ENCODE data around the gene EFCAB6.

EFCAB6 gene

GRCh38 chr22:43564859-43565258 lies 247.2 kb downstream of the EFCAB6 start:
- Histone ChIP-seq H3K9me3 (ENCODE audit: insufficient read depth, low read length, severe bottlenecking) (no peaks in the 10 kb centered on the region), H3K36me3 (ENCODE audit: insufficient read depth, low read length) (no peaks in the 10 kb centered on the region), H3K27ac (ENCODE audit: low read length) (no peak overlapping the region), H3K4me1 (ENCODE audit: insufficient read depth, low read length) (no peaks in the 10 kb centered on the region), H3K79me2 (ENCODE audit: insufficient read depth, low read length) (no peaks in the 10 kb centered on the region), H2AFZ (ENCODE audit: low read depth, low read length) (no peak overlapping the region), H3K4me2 (ENCODE audit: insufficient read depth, low read length) (no peak overlapping the region), H3K9ac (ENCODE audit: low read depth, low read length) (no peak overlapping the region), H4K20me1 (ENCODE audit: insufficient read depth, low read length) (no peaks in the 10 kb centered on the region), H3K27me3 (ENCODE audit: insufficient read depth, low read length, poor library complexity) (peaks cover 6% of the 10 kb centered on the region), H3K4me3 (ENCODE audit: low read depth in 1 of 2, low read length in 2 of 2) (no peak overlapping the region)
- ATAC-seq (ENCODE audit: insufficient read depth, low read depth) (no peak), DNase-seq (no peak)
- TF ChIP-seq CTCF (IDR thresholded peaks at IDR 0.05; ENCODE audit: borderline replicate concordance, extremely low read depth, low read length, poor library complexity, severe bottlenecking) (no peak), EZH2 (IDR thresholded peaks at IDR 0.05; ENCODE audit: borderline replicate concordance, low read depth, low read length, severe bottlenecking) (no peak)

GRCh38 chr22:43563571-43563970 lies 248.5 kb downstream of the EFCAB6 start:
- no peak overlapping the region for H3K9ac ChIP-seq (ENCODE audit: low read depth, low read length)
- TF ChIP-seq EZH2 (IDR thresholded peaks at IDR 0.05; ENCODE audit: borderline replicate concordance, low read depth, low read length, severe bottlenecking) (no peak), CTCF (IDR thresholded peaks at IDR 0.05; ENCODE audit: borderline replicate concordance, extremely low read depth, low read length, poor library complexity, severe bottlenecking) (no peak)
- no peaks in the 10 kb centered on the region for H3K9me3 ChIP-seq (ENCODE audit: insufficient read depth, low read length, severe bottlenecking)
- H3K4me2 ChIP-seq (ENCODE audit: insufficient read depth, low read length) = no peak overlapping the region
- peaks cover 4% of the 10 kb centered on the region for H3K27me3 ChIP-seq (ENCODE audit: insufficient read depth, low read length, poor library complexity)
- H2AFZ ChIP-seq (ENCODE audit: low read depth, low read length) = no peak overlapping the region
- H3K27ac ChIP-seq (ENCODE audit: low read length) = no peak overlapping the region
- no peaks in the 10 kb centered on the region for H3K79me2 ChIP-seq (ENCODE audit: insufficient read depth, low read length)
- no peak for ATAC-seq (ENCODE audit: insufficient read depth, low read depth)
- no peaks in the 10 kb centered on the region for H3K36me3 ChIP-seq (ENCODE audit: insufficient read depth, low read length)
- DNase-seq = no peak
- H3K4me1 ChIP-seq (ENCODE audit: insufficient read depth, low read length) = no peaks in the 10 kb centered on the region
- no peaks in the 10 kb centered on the region for H4K20me1 ChIP-seq (ENCODE audit: insufficient read depth, low read length)
- H3K4me3 ChIP-seq (ENCODE audit: low read depth in 1 of 2, low read length in 2 of 2) = no peak overlapping the region

GRCh38 chr22:43562843-43563242 lies 249.3 kb downstream of the EFCAB6 start:
- ATAC-seq (ENCODE audit: insufficient read depth, low read depth) (no peak), DNase-seq (no peak)
- Histone ChIP-seq H3K36me3 (ENCODE audit: insufficient read depth, low read length) (no peaks in the 10 kb centered on the region), H4K20me1 (ENCODE audit: insufficient read depth, low read length) (no peaks in the 10 kb centered on the region), H3K4me1 (ENCODE audit: insufficient read depth, low read length) (no peaks in the 10 kb centered on the region), H3K4me2 (ENCODE audit: insufficient read depth, low read length) (no peak overlapping the region), H3K9me3 (ENCODE audit: insufficient read depth, low read length, severe bottlenecking) (no peaks in the 10 kb centered on the region), H3K79me2 (ENCODE audit: insufficient read depth, low read length) (no peaks in the 10 kb centered on the region), H3K4me3 (ENCODE audit: low read depth in 1 of 2, low read length in 2 of 2) (no peak overlapping the region), H3K27me3 (ENCODE audit: insufficient read depth, low read length, poor library complexity) (peaks cover 4% of the 10 kb centered on the region), H2AFZ (ENCODE audit: low read depth, low read length) (no peak overlapping the region), H3K9ac (ENCODE audit: low read depth, low read length) (no peak overlapping the region), H3K27ac (ENCODE audit: low read length) (no peak overlapping the region)
- TF ChIP-seq EZH2 (IDR thresholded peaks at IDR 0.05; ENCODE audit: borderline replicate concordance, low read depth, low read length, severe bottlenecking) (no peak), CTCF (IDR thresholded peaks at IDR 0.05; ENCODE audit: borderline replicate concordance, extremely low read depth, low read length, poor library complexity, severe bottlenecking) (no peak)
